PC-9 (cell line): ENCODE measurements around the gene SSNA1. TPM values are rescaled to one million over a fixed set of nuclear protein-coding genes. Genes with fewer than 3 reads are reported as not detected.

Experiments used
- BruUV-seq: library from RNA; stranded (reverse); fragments of 400-500 nt; replicated peaks from 2 replicates; lab custom pipeline; 2021; lab: Mats Ljungman, UMichigan
- CTCF ChIA-PET: fragments of 300-600 bp; sonication (Branson Sonifier 250); formaldehyde crosslinking; loops from one replicate; lab custom pipeline; 2022; ENCODE audit warnings: antibody characterized with exemption; lab: Charles Lee
- POLR2A ChIA-PET: fragments of 300-600 bp; sonication (Branson Sonifier 250); formaldehyde crosslinking; loops from one replicate; lab custom pipeline; 2022; ENCODE audit warnings: antibody characterized with exemption; ENCODE audit not compliant: unreplicated experiment; lab: Charles Lee
- DNase-seq, 2 experiments: peaks; one replicate each; pipeline versions ENCODE4 v3.0.0 to v3.0.0-alpha.2; 2015 to 2022; ENCODE audit warnings: mixed read lengths in 1 of 2
- H2AFZ ChIP-seq: fragments of 200-600 bp; sonication (generic); 2 replicates; pipeline ENCODE4 v1.8.1; 2017; ENCODE audit warnings: antibody characterized with exemption
- H3F3A ChIP-seq: fragments of 200-600 bp; sonication (generic); 2 replicates; pipeline ENCODE4 v1.8.1; 2017; ENCODE audit warnings: antibody characterized with exemption, mild to moderate bottlenecking, low read depth; ENCODE audit not compliant: insufficient read depth
- H3K27ac ChIP-seq: fragments of 200-600 bp; sonication (generic); 2 replicates; pipeline ENCODE4 v1.6.1; 2016; ENCODE audit warnings: mixed run types
- H3K27me3 ChIP-seq: fragments of 200-600 bp; sonication (generic); 2 replicates; pipeline ENCODE4 v1.6.1; 2016; ENCODE audit warnings: low read depth, mixed run types; ENCODE audit not compliant: insufficient read depth
- H3K36me3 ChIP-seq: fragments of 200-600 bp; sonication (generic); 2 replicates; pipeline ENCODE4 v1.6.1; 2016; ENCODE audit warnings: low read depth, mixed run types
- H3K4me1 ChIP-seq: fragments of 200-600 bp; sonication (generic); replicated peaks from 2 replicates; pipeline ENCODE4 v1.6.1; 2016; ENCODE audit warnings: mixed run types; ENCODE audit not compliant: insufficient read depth
- H3K4me2 ChIP-seq: fragments of 200-600 bp; sonication (generic); 2 replicates; pipeline ENCODE4 v1.6.1; 2017; ENCODE audit warnings: mixed run types
- H3K4me3 ChIP-seq: fragments of 200-600 bp; sonication (generic); 2 replicates; pipeline ENCODE4 v1.6.1; 2016; ENCODE audit warnings: mixed run types
- H3K79me2 ChIP-seq: fragments of 200-600 bp; sonication (generic); 2 replicates; pipeline ENCODE4 v1.6.1; 2017; ENCODE audit warnings: low read depth, mixed run types
- H3K9me2 ChIP-seq: fragments of 200-600 bp; sonication (generic); 2 replicates; pipeline ENCODE4 v1.8.1; 2017; ENCODE audit warnings: mild to moderate bottlenecking; ENCODE audit not compliant: insufficient read depth
- H3K9me3 ChIP-seq: fragments of 200-600 bp; sonication (generic); 2 replicates; pipeline ENCODE4 v1.8.1; 2016; ENCODE audit warnings: low read depth; ENCODE audit not compliant: insufficient read depth
- H4K20me1 ChIP-seq: fragments of 200-600 bp; sonication (generic); 2 replicates; pipeline ENCODE4 v1.8.1; 2017; ENCODE audit not compliant: insufficient read depth
- EZH2 ChIP-seq: fragments of 200-600 bp; sonication (generic); IDR thresholded peaks from 2 replicates; pipeline ENCODE4 v1.8.0; 2017; ENCODE audit warnings: antibody characterized with exemption, low read depth
- intact Hi-C: fragments of 100-400 bp; cut with micrococcal nuclease; formaldehyde crosslinking; loops from one replicate; pipeline ENCODE4 v1.10.0; 2022; ENCODE audit not compliant: unreplicated experiment
- total RNA-seq: library from RNA; stranded (reverse); gene quantifications from 2 replicates; pipeline ENCODE4 v1.2.3, GENCODE V29; 2021
- TF ChIP-seq, protein P1 (sequence below): fragments of 200-600 bp; sonication (generic); conservative IDR thresholded peaks from 2 replicates; pipeline ENCODE4 v1.6.1; 2017; ENCODE audit warnings: mixed run types, antibody characterized with exemption, mild to moderate bottlenecking, moderate library complexity

The SSNA1 gene
- total RNA-seq, 1 experiment from 2014 or later: 98.7 TPM

DNA sequence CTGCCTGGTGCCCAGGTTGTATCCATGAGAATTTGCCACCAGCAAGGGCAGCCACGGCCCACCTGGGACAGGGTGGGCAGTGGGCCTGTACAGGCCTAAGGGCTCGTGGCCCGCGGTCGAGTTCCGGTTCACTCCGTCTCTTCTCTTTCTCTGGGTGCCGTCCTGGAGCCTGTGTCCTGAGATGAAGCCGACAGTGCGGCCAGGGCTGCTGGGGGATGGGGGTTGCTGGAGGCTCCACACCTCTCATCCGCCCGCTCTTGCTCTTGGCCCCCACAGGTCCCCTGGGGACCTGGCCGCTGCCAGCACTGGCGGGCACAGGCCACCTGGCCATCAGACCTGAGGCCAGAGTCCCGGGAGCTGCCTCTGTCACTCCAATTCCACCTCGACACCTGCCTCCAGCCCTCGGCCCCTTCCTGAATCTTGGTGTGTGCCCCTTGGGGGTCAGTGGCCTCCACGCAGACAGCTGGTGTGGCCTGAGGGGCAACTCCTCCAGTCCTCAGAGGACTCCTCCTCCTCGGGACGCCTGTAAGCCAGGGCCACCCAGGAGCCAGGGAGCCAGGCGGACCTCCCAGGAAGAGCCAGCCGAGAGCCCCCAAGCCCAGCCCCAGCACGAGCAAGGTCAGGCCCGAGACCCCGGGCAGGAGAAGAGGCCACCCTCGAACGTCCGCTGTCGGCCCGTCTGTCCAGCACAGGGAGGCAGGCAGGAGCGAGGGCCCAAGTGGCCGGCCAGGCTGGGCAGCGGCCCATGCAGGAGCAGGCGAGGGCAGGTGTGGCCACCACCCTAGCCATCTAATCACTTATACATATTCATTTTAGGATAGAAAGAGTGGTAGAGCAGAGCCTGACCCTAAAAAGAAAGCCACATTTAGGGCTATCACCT is 23.9 kb upstream of the SSNA1 start:
- no peak for DNase-seq
- Histone ChIP-seq H3K79me2 (no peaks in the 10 kb centered on the region), H3K9me2 (no peaks in the 10 kb centered on the region), H3K4me2 (no peak overlapping the region), H3F3A (0 out of 2 replicates have a peak, but pooled peaks cover 5% of the 10 kb centered on the region), H2AFZ (no peak overlapping the region), H3K4me3 (no peak overlapping the region), H3K27me3 (no peaks in the 10 kb centered on the region), H3K4me1 (no peaks in the 10 kb centered on the region), H3K27ac (no peak overlapping the region), H3K36me3 (no peaks in the 10 kb centered on the region), H4K20me1 (no peaks in the 10 kb centered on the region), H3K9me3 (no peaks in the 10 kb centered on the region)
- intact Hi-C loops: loop anchor here (5.0 kb wide), 1 partner anchor 37 kb away; no protein-coding TSS in a partner anchor
- TF ChIP-seq, protein P1, sequence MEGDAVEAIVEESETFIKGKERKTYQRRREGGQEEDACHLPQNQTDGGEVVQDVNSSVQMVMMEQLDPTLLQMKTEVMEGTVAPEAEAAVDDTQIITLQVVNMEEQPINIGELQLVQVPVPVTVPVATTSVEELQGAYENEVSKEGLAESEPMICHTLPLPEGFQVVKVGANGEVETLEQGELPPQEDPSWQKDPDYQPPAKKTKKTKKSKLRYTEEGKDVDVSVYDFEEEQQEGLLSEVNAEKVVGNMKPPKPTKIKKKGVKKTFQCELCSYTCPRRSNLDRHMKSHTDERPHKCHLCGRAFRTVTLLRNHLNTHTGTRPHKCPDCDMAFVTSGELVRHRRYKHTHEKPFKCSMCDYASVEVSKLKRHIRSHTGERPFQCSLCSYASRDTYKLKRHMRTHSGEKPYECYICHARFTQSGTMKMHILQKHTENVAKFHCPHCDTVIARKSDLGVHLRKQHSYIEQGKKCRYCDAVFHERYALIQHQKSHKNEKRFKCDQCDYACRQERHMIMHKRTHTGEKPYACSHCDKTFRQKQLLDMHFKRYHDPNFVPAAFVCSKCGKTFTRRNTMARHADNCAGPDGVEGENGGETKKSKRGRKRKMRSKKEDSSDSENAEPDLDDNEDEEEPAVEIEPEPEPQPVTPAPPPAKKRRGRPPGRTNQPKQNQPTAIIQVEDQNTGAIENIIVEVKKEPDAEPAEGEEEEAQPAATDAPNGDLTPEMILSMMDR: no peak
- TF ChIP-seq EZH2: no peak
- POLR2A ChIA-PET: no interaction called here
- CTCF ChIA-PET: no interaction called here
- no TSS peak for BruUV-seq

DNA sequence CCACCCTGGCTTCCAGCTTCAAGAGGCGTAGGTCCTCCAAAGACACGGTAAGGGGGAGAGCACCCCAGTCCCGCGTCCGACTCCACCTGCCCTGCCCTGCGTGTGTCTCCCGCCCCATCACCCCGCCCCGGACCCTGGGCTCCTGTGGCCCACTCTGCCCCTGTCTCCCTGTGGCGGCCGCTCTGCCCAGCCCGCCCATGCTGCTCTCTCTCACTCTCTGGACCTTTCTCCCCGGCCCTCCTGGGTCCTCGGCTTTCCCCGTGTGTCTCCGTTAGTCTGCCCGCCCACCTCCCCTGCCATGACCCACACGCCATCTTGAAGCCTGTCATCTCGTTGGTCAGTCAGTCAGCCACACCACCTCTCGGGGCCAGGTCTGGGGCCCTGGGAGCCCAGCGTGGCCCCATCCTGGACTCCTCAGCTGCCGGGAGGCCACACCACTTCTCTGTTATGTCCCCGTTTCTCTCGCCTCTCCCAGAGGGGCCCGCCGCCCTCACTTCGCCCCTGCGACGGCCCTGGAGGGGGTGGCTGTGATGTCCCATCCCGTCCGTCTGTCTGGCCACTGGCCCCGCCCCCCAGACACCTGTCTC is 23.1 kb upstream of the SSNA1 start:
- no peak overlapping the region for H2AFZ ChIP-seq
- no peak overlapping the region for H3K4me3 ChIP-seq
- POLR2A ChIA-PET: no interaction called here
- TF ChIP-seq, protein P1: no peak
- no peak for TF ChIP-seq EZH2
- H3K27ac ChIP-seq: no peak overlapping the region
- CTCF ChIA-PET: no interaction called here
- no peak overlapping the region for H3K4me2 ChIP-seq
- BruUV-seq: no TSS peak
- no peaks in the 10 kb centered on the region for H3K9me2 ChIP-seq
- 0 out of 2 replicates have a peak, but pooled peaks cover 5% of the 10 kb centered on the region for H3F3A ChIP-seq
- no peaks in the 10 kb centered on the region for H3K9me3 ChIP-seq
- no peaks in the 10 kb centered on the region for H3K36me3 ChIP-seq
- no peaks in the 10 kb centered on the region for H4K20me1 ChIP-seq
- no peaks in the 10 kb centered on the region for H3K79me2 ChIP-seq
- no peaks in the 10 kb centered on the region for H3K4me1 ChIP-seq
- DNase-seq: no peak
- no peaks in the 10 kb centered on the region for H3K27me3 ChIP-seq
- intact Hi-C loops: loop anchor here (5.0 kb wide), 1 partner anchor 38 kb away; no protein-coding TSS in a partner anchor

DNA sequence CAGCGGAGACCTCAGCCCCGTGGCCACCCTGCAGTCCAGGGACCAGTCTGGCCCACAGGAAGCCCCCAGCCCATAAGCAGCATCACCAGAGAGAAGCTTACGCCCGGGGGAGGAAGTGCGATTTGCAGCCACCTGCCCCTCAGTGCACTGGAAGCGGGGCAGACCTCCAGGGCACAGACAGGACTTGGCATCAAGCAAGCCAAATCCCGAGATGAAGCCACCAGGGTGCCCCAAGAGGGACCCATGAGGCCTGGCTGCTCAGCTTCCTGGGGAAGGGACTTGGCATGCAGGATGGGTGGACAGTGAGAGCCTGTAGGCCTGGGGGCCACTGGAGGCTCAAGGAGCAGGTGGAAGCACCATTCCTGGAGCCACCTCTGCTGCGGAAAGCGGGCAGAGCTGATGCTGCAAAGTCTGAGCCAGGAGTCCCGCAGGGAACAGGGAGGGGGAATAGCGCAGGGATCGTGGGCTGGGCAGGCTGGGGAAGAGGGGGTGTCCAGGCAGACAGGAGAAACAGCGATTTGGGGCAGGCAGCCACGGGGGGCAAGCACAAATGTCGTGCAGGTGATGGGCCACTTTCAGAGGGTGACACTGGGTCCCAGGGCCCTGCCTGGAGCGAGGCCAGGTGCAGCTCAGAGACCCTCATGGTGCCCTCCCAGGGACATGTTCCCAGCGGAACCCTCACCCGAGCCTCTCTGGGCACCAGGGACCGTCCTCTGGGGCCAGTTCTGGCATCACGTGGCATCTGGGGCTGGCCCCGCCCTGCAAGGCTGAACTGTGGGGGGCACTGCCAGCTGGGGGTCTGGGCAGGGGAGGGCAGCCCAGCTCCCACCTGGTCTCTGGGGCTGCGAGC is 21.9 kb upstream of the SSNA1 start:
- no peak overlapping the region for H3K27ac ChIP-seq
- no peak overlapping the region for H3K4me3 ChIP-seq
- H3K4me2 ChIP-seq: no peak overlapping the region
- H3K9me3 ChIP-seq: no peaks in the 10 kb centered on the region
- no peaks in the 10 kb centered on the region for H3K27me3 ChIP-seq
- H3K4me1 ChIP-seq: no peaks in the 10 kb centered on the region
- 0 out of 2 replicates have a peak, but pooled peaks cover 5% of the 10 kb centered on the region for H3F3A ChIP-seq
- intact Hi-C loops: loop anchor here (5.0 kb wide), 1 partner anchor 39 kb away; no protein-coding TSS in a partner anchor
- BruUV-seq: no TSS peak
- H2AFZ ChIP-seq: no peak overlapping the region
- DNase-seq: no peak
- H4K20me1 ChIP-seq: no peaks in the 10 kb centered on the region
- ChIA-PET POLR2A (no interaction called here), CTCF (interaction anchor here (0.5 kb wide), 1 partner anchor 39 kb away, joined by 14 read pairs; no protein-coding TSS in a partner anchor)
- no peaks in the 10 kb centered on the region for H3K79me2 ChIP-seq
- no peaks in the 10 kb centered on the region for H3K9me2 ChIP-seq
- TF ChIP-seq, protein P1: no peak
- TF ChIP-seq EZH2: no peak
- H3K36me3 ChIP-seq: no peaks in the 10 kb centered on the region
